NCI-H345 (cell line): ENCODE measurements around the gene METTL9.
A peak's percentile ranks its signal among the peaks of the same experiment; 100 is the strongest.
"Not testable (repeated sequence)": the region's sequence is repeated elsewhere in the genome, so short reads cannot be mapped to it uniquely, and the experiment has no call there.

Source experiments
- DNase-seq: peaks from one replicate; lab custom pipeline; 2025; lab: John Stamatoyannopoulos, UW

Gene METTL9

DNA sequence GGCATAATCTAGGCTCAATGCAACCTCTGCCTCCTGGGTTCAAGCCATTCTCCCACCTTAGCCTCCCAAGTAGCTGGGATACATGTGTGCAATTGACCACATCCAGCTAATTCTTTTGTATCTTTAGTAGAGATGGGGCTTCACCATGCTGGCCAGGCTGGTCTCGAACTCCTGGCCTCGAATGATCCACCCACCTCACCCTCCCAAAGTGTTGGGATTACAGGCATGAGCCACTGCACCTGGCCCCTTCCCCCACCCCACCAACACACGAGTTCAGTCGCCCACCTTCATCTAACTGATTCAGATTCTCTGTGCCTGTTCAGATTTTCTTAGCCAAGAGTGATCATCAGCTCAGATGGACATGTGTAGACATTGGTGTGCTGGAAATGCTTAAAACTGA is 25.0 kb upstream of the METTL9 start:
- DNase-seq: no peak

DNA sequence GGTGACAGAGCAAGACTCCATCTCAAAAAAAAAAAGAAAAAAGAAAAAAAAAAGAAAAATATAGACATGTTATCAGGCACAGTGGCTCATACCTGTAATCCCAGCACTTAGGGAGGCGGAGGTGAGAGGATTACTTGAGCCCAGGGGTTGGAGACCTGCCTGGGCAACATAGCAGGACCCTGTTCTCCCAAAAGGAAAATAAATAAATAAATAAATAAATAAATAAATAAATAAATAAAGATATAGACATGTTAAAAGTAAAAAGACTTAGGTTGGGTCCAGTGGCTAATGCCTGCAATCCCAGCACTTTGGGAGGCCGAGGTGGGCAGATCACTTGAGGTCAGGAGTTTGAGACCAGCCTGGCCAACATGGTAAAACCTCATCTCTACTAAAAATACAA is 23.1 kb upstream of the METTL9 start:
- DNase-seq: not testable (repeated sequence)

GRCh38 chr16:21577487-21577886 is 21.9 kb upstream of the METTL9 start:
- DNase-seq: not testable (repeated sequence)

DNA sequence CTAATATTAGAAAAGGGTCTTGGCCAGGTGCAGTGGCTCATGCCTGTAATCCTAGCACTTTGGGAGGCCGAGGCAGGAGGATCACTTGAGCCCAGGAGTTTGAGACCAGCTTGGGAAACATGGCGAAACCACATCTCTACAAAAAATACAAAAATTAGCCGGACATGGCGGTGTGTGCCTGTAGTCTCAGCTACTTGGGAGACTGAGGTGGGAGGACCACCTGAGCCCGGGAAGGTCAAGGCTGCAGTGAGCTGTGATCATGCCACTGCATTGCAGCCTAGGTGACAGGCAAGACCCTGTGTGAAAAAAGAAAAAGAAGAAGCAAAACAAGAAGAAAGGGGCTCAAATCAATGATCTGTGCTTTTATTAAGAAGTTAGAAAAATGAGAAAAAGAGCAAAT is 21.1 kb upstream of the METTL9 start:
- DNase-seq: not testable (repeated sequence)

GRCh38 chr16:21580131-21580530 is 19.2 kb upstream of the METTL9 start:
- DNase-seq: not testable (repeated sequence)

DNA sequence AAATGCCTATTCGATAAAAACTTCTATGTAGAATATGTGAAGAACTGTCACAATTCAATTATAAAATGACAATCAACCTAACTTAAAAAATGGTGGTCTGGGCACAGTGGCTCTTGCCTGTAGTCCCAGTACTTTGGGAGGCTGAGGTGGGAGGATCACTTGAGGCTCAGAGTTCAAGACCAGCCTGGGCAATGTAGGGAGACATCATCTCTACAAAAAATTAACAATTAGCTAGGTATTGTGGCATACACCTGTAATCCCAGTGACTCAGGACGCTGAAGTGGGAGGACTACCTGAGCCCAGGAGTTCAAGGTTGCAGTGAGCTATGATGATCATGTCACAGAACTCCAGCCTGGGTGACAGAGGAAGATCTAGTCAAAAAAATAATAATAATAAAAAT is 18.6 kb upstream of the METTL9 start:
- DNase-seq: no peak

DNA sequence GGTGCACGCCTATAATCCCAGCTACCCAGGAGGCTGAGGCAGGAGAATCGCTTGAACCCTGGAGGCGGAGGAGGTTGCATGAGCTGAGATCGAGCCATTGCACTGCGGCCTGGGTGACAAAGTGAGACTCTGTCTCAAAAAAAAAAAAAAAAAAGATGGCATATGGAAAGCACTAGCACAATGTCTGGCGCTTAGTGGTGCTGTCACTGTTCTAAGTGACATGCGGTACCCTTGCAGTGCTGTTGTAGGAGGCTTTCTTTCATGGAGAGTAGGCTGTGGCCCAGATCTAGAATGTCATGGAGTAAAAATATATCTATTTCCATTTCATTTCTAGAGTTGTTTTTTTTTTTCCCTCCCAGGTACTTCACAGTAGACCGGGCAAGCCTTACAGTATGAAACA is 14.6 kb upstream of the METTL9 start:
- DNase-seq: no peak

DNA sequence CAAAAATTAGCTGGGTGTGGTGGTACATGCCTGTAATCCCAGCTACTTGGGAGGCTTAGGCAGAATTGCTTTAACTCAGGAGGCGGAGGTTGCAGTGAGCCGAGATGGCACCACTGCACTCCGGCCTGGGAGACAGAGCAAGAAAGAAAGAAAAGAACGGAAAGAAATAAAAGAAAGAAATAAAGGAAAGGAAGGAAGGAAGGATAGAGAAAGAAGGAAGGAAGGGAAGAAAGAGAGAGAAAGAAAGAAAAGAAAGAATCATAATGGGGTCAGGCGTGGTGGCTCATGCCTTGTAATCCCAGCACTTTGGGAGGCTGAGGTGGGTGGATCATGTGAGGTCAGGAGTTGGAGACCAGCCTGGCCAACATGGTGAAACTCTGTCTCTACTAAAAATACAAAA is 10.8 kb upstream of the METTL9 start:
- DNase-seq: not testable (repeated sequence)

DNA sequence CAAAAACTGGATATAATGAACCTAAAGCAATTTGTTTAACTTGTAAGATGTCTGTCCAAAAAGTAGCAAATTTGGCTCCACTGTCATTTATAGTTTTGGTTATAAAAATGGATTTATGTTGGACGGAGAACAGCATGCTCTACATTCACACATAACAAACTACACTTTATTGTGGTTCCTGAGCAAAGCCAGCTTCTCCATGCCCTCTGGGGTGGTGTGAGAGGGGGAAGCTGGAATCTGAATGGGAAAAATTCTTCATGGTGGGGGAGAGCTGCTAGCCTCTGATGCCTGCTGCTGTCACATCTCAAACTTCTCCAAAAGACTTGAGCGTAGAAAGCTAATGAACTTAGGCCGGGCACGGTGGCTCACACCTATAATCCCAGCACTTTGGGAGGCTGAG is 9.8 kb upstream of the METTL9 start:
- DNase-seq: no peak

GRCh38 chr16:21590287-21590686 is 9.1 kb upstream of the METTL9 start:
- DNase-seq: no peak

- no peak for DNase-seq
These were observed 8.6 kb upstream of the METTL9 start for GRCh38 chr16:21590796-21591195.

- DNase-seq: no peak
These were observed 7.2 kb upstream of the METTL9 start for GRCh38 chr16:21592191-21592590.

DNA sequence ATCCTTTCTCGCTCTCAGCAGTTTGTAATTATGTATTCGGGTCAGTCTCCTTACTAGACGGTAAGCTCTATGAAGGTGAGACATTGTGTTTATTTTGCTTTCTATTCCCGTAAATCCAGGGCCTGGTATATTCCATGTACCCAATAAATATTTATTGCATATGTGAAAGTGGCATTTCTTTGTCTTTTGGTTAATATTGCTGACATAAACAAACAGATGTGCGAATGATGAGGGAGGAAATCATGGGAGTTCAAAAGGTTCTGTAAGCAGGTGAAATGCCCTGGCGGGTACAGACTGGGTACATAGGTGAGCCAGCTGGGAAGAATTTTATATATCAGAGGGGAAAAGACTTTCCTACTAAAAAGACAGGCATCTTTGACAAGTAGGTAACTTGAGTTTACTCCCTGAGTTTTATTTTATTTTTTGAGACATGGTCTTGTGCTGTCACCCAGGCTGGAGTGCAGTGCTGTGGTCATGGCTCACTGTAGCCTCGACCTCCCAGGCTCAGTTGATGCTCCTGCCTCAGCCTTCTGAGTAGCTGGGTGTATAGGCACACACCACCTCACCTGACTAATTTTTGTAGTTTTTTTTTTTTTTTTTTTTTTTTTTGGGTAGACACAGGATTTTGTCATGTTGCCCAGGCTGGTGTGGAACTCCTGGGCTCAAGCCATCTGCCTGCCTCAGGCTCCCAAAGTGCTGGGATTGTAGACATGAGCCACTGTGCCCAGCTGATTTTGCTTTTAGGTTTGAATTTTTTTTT is 5.7 kb upstream of the METTL9 start:
- DNase-seq: no peak

DNA sequence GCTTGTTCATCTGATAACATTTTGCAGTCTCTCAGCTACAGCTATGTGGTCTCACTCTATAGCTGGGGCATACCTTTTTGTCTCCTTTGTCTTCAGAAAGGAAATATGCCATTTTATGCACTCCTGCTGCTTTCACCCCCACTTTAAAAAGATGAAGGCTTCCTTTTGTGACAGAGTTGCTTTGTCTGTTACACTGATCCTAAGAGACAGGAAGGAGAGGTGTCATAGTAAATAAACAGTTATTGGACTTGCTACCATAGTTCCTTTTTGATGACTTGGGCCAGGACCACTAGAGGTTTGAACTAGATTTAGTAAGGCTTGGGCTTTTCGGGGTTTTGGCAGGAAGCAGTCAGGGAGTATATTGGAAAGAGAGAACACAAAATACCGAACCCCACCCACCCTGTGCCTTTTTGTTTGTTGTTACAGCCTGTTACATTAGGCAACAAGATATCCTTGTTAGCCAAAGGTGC is 1.8 kb upstream of the METTL9 start:
- no peak for DNase-seq

GRCh38 chr16:21598206-21598605 is 1.2 kb upstream of the METTL9 start:
- DNase-seq: no peak

DNA sequence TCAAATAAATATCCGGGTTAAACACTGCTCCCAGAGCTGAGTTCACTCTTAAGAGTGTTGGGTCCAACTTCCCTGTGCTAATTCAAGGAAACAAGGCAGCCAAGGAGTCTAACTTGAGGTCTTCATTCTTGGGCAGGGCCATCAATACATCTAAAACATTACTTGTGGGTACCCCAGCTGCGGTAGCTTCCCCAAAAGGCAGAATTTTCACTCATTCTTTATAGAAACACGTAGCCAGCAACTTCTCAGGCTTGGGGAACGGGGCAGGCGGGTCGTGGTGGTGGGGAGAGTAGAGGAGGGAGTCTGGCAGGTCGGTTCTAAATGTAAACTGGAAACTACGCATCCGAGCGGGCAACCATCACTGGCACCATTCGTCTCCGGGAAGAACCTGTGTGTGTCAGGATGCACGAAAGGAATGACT is 666 bp upstream of the METTL9 start:
- no peak for DNase-seq

DNA sequence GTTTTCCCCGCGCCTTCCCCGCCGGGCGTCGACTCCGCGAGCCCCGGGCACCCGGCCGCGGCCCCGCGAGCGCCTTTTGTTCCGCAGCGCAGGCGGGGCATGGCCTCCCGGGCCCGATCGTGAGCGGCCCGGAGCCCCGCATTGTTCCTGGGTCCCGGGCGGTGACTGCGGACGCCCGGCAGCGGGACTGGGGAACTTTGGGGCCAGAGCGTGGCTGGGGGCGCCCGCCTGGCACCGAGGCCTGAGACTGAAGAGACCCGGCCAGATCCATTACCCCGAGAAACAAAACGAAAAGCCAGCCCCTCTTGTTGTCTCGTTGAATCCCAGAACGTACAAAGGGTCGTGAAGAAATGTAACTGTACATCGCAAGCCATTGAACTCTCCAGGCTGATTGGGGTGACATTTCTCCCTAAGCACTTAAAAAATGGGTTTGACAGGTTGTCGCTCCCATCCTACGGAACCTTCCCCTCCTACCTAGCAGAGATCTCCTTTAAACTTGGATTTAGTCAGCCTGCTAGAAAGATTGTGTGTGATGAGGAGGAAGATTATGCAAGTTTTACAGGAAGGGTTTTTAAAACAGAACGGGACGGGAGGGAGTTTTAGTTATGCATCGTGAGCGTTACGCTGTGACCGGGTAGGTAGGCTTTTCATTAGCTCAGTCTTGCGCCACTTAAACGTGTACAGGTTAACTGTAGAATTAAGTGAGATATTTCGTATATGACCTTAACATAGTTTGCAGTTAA is 825 bp downstream of the METTL9 start:
- DNase-seq: peak; percentile 20

DNA sequence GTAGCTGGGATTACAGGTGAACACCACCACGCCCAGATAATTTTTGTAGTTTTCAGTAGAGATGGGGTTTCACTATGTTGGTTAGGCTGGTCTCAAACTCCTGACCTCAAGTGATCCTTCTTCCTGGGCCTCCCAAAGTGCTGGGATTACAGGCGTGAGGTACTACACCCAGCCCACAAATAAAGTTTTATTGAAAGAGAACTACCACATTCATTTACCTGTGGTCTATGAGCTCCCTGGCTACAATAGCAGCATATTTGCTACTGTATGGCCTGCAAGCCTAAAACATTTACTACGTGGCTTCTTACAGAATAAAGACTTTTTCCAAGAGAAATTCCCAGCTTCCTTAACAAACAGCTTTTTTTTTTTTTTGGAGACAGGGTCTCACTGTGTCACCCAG is 3.4 kb downstream of the METTL9 start:
- DNase-seq: no peak

DNA sequence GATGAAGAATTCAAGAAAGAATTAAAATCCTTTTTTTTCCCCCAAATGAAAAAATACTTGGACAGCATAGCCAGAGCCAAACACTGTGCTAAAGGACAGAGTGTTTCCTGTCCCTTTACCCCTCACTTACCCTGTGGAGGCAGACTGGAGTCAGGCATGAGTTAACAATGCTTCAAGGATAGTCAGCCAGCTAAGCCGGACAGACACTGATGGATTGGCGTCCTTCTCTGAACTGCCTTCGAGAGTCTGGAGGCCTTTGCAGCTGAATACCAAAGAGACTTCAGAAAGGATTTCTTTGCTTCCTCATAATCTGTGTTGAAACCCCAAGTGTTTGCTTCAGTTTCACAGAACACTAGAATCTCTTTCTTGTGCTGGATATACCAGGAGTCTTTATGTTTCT is 4.6 kb downstream of the METTL9 start:
- DNase-seq: no peak

- DNase-seq: not testable (repeated sequence)
These were observed 6.5 kb downstream of the METTL9 start for GRCh38 chr16:21605848-21606247.

DNA sequence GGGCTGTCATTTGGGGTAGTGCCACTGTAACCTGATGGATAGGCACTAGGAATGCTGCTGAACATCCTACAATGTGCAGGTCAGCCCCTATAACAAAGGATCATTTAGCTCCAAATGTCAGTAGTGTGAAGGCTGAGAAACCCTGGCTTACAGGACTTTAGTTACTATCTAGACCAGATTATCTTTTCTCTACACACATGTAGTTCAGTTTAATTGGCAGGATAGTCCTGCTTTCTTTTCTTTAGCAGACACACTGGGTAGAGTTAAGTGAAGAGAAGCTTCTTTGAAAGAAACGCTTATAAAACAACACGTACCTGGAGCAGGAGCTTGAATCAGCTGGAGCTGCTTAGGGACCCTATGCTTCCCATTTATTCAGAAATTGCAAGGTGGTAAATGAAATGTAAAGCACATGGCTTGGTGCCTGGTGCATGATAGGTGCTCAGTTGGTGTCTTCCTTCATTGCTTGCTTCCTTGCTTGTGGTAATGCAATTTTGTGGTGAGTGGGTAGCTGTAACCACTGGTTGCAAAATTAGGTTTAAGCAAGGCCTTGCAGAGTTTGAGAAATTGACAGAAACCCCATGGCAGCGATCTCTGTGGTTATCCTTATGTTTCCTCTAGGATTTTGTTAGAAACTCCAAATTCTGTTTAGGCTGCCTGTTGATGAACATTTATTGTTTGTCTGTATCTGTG is 9.4 kb downstream of the METTL9 start:
- DNase-seq: no peak

DNA sequence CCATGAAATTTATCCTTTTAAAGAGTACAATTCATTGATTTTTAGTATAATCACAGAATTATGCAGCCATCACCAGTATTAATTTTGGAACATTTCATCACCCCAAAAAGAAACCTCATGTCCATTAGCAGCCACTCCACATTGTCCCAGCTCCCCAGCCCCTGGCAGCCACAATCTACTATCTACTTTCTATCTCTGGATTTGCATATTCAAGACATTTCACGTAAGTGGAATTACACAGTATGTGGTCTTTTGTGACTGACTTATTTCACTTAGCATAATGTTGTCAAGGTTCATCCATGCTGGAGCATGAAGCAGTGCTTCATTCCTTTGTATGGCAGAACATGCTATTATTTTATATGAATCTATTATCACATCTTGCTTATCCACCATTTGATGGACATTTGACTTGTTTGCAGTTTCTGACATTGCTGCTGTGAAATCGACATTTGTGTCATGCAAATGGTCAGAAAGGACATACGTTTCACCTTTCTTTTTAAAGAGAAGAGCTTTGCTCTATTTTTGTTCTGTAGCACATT is 10.7 kb downstream of the METTL9 start:
- no peak for DNase-seq

- DNase-seq: no peak
These were observed 11.4 kb downstream of the METTL9 start for GRCh38 chr16:21610766-21611165.
